HL-60 (cell line): Measurements from ENCODE around the gene PAPPA2.

ENCODE experiments used
- CTCF ChIP-seq: IDR thresholded peaks from one replicate; pipeline ENCODE4 v1.5.1; 2011; ENCODE audit warnings: low read length, control low read depth, inconsistent platforms; ENCODE audit not compliant: insufficient read depth
- GABPA ChIP-seq: IDR thresholded peaks from 2 replicates; pipeline ENCODE4 v1.6.1; 2012; ENCODE audit warnings: low read depth
- POLR2AphosphoS5 ChIP-seq: IDR thresholded peaks from 2 replicates; pipeline ENCODE4 v1.6.1; 2012; ENCODE audit warnings: low read depth
- REST ChIP-seq: IDR thresholded peaks from 2 replicates; pipeline ENCODE4 v1.6.1; 2012; ENCODE audit warnings: low read depth; ENCODE audit not compliant: insufficient replicate concordance
- SPI1 ChIP-seq: IDR thresholded peaks from 2 replicates; pipeline ENCODE4 v1.6.1; 2012; ENCODE audit warnings: low read depth, mild to moderate bottlenecking, borderline replicate concordance

GRCh38 chr1:176741181-176741580 lies 278.2 kb downstream of the PAPPA2 start:
- TF ChIP-seq CTCF (no peak), REST (no peak), POLR2AphosphoS5 (no peak), SPI1 (no peak), GABPA (no peak)
